GM19025 (cell line): ENCODE results near the gene PCDHGB3.
A peak's percentile ranks its signal among the peaks of the same experiment; 100 is the strongest.
"Not testable (repeated sequence)": the region's sequence is repeated elsewhere in the genome, so short reads cannot be mapped to it uniquely, and the experiment has no call there.

ENCODE experiments used
- ATAC-seq: cut with Tn5 transposase; IDR thresholded peaks from one replicate; pipeline ENCODE4 v1.9.1; 2021; ENCODE audit warnings: mild to moderate bottlenecking, low read depth, moderate library complexity; ENCODE audit not compliant: unreplicated experiment

Gene PCDHGB3

GRCh38 chr5:141369994-141370848, at the start of gene PCDHGB3:
Gene PCDHGB3, plus strand, starts transcription at chr5:141370242. Its CDS starts 153 bp downstream, at chr5:141370395.
- ATAC-seq = no peak

- no peak for ATAC-seq
Measured at GRCh38 chr5:141322261-141322660, 47.8 kb upstream of the PCDHGB3 start.

- ATAC-seq = peak; percentile 54
Measured at GRCh38 chr5:141326088-141326854, 43.8 kb upstream of the PCDHGB3 start.

- ATAC-seq = no peak
Measured at GRCh38 chr5:141328231-141328630, 41.8 kb upstream of the PCDHGB3 start.

DNA sequence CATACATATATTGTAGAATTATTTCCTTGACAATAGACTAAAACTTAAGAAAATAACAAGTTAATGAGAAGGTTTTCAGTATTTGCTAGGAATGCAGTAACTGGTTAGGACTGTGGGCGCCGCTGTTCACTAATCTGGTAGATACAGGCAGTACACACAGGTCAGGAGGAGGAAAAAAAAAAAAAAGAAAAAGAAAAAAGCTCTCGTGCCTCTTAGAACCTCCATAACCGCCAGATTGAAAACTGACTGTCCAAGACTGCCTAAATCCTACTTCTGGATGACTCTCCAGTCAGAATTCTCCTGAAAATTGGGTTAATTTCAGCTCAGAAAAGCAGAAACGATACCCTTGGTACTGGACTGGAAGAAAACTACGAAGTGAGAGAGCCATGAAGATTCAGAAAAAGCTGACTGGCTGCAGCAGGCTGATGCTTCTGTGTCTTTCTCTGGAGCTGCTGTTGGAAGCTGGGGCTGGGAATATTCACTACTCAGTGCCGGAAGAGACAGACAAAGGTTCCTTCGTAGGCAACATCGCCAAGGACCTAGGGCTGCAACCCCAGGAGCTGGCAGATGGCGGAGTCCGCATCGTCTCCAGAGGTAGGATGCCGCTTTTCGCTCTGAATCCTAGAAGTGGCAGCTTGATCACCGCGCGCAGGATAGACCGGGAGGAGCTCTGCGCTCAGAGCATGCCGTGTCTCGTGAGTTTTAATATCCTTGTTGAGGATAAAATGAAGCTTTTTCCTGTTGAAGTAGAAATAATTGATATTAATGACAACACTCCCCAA, 39.6 kb upstream of the PCDHGB3 start, which contains the start of gene PCDHGA1:
TSS of gene PCDHGA1 (plus strand) at position 216 of the 782 bp plus-strand sequence.
- no peak for ATAC-seq

GRCh38 chr5:141332571-141332970, 37.5 kb upstream of the PCDHGB3 start:
- not testable (repeated sequence) for ATAC-seq

DNA sequence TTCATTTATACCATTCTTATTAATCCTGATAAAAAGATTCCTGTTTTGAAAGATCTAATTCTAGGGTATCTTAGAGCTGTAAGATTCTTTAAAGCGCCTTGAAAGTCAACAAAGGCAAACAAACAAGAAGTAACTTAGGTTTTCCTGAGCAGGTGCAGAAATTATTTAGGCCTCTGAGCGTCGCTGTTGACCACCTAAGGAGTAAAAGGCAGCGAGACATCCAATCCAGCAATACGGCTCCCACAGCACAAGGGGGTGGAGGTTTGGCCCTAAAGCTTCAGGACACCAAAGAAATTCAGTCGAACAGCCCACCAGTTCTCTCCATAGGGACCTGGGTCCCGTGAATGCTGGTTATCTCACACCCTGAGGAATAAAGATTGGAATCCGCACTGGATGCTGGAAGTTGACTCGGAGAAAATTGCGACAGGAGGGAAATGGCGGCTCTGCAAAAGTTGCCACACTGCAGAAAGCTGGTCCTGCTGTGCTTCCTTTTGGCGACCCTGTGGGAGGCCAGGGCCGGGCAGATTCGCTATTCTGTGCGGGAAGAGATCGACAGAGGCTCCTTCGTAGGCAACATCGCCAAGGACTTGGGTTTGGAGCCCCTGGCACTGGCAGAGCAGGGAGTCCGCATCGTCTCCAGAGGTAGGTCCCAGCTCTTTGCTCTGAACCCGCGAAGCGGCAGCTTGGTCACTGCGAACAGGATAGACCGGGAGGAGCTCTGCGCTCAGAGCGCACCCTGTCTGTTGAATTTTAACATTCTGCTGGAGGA, 31.3 kb upstream of the PCDHGB3 start, which contains the start of gene PCDHGA2:
TSS of gene PCDHGA2 (plus strand) at position 223 of the 769 bp plus-strand sequence.
- ATAC-seq = no peak

- ATAC-seq = not testable (repeated sequence)
Measured at GRCh38 chr5:141340781-141341354, 29.2 kb upstream of the PCDHGB3 start.

GRCh38 chr5:141342773-141343172, 27.3 kb upstream of the PCDHGB3 start:
- ATAC-seq = no peak

- no peak for ATAC-seq
Measured at GRCh38 chr5:141343242-141343952, 26.6 kb upstream of the PCDHGB3 start, which contains the start of gene PCDHGA3. Gene PCDHGA3, plus strand, starts transcription at chr5:141343829. Its CDS starts 205 bp downstream, at chr5:141344034.

DNA sequence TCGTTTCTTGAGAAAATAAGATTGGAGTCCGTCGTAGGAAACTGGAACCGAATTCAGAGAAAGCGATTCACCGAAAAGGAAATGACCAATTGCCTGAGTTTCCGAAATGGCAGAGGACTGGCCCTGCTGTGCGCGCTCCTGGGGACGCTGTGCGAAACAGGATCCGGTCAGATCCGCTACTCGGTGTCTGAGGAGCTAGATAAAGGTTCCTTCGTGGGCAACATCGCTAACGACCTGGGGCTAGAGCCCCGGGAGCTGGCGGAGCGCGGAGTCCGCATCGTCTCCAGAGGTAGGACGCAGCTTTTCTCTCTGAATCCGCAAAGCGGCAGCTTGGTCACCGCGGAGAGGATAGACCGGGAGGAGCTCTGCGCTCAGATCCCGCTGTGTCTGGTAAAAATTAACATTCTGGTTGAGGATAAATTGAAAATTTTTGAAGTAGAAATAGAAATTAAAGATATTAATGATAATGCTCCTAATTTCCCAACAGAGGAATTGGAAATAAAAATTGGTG, 26.0 kb upstream of the PCDHGB3 start:
- ATAC-seq = no peak

- no peak for ATAC-seq
Measured at GRCh38 chr5:141345327-141345726, 24.7 kb upstream of the PCDHGB3 start.

GRCh38 chr5:141346017-141346416, 24.0 kb upstream of the PCDHGB3 start:
- ATAC-seq = not testable (repeated sequence)

DNA sequence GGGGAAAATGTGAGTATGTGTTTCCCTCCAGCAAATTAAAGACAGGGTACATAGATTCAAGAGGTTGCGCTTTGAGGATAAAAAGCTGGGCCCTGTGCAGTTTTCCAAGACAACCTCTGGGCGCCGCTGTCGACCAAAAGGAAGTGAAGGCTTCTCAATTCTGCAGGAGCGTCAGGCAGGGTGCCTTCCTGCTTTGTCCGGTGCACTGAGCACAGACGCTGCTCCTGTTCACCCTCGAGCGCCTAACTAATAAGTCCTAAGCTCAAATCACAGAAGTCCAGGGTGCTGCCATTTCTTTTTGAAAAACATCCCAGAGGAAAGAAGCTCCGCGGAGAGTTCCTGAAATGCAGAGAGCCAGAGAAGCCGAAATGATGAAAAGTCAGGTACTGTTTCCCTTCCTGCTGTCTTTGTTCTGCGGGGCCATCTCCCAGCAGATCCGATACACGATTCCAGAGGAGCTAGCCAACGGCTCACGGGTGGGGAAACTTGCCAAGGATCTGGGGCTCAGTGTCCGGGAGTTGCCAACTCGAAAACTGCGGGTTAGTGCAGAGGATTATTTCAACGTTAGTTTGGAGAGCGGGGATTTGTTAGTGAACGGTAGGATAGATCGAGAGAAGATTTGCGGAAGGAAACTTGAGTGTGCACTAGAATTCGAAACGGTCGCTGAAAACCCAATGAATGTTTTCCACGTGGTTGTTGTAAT, 20.0 kb upstream of the PCDHGB3 start, which contains the start of gene PCDHGB1:
TSS of gene PCDHGB1 (plus strand) at position 183 of the 703 bp plus-strand sequence. CDS start at position 345, 162 bp downstream.
- ATAC-seq = no peak

GRCh38 chr5:141351591-141351990, 18.5 kb upstream of the PCDHGB3 start:
- ATAC-seq = no peak

DNA sequence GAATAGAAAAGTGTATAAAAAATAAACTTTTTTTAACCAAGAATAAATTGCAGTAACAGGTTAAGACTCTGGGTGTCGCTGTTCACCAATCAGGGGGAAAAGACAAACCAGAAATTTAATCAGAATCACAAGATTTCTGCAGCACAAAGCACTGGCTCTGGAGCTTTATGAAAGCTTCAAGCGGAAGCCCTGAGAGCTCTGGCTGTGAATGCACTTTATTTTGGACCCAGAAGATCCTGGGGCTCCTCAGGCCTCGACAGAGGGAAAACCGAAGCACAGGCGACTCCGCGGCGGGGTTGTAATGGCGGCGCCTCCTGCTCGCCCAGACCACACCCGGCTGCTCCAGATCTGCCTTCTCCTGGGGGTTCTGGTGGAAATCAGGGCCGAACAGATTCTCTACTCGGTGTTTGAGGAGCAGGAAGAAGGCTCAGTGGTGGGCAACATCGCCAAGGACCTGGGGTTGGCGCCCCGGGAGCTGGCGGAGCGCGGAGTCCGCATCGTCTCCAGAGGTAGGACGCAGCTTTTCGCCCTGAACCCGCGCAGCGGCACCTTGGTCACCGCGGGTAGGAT, 15.1 kb upstream of the PCDHGB3 start, which contains the start of gene PCDHGA4:
TSS of gene PCDHGA4 (plus strand) at position 122 of the 570 bp plus-strand sequence. CDS start at position 209, 87 bp downstream.
- no peak for ATAC-seq

DNA sequence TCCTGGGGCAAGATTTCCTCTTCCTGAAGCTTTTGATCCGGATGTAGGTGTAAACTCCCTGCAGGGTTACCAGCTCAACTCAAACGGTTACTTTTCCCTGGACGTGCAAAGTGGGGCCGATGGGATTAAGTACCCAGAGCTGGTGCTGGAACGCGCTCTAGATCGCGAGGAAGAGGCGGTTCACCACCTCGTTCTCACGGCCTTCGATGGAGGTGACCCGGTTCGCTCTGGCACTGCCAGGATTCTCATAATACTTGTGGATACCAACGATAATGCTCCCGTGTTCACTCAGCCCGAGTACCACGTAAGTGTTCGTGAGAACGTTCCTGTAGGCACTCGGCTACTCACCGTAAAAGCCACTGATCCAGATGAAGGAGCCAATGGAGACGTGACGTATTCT, 14.4 kb upstream of the PCDHGB3 start:
- ATAC-seq = no peak
